T-helper 22 cell (primary cell): ENCODE results near the gene BSND.
"Not testable (repeated sequence)": the region's sequence is repeated elsewhere in the genome, so short reads cannot be mapped to it uniquely, and the experiment has no call there.

ENCODE experiments used
- DNase-seq: peaks from one replicate; pipeline ENCODE4 v3.0.0-alpha.2; 2020; ENCODE audit warnings: low read depth

The BSND gene

GRCh38 chr1:55015731-55016620, 17.2 kb downstream of the BSND start:
- DNase-seq: no peak

- DNase-seq: no peak
Observed at GRCh38 chr1:55018395-55018794, 19.7 kb downstream of the BSND start.

- DNase-seq: peak; percentile 23
Observed at GRCh38 chr1:55021942-55022546, 23.3 kb downstream of the BSND start.

- not testable (repeated sequence) for DNase-seq
Observed at GRCh38 chr1:55024163-55024562, 25.4 kb downstream of the BSND start.

GRCh38 chr1:55026682-55027081, 27.9 kb downstream of the BSND start:
- not testable (repeated sequence) for DNase-seq

- DNase-seq: not testable (repeated sequence)
Observed at GRCh38 chr1:55031098-55031497, 32.4 kb downstream of the BSND start.

- no peak for DNase-seq
Observed at GRCh38 chr1:55033265-55033614, 34.5 kb downstream of the BSND start.

GRCh38 chr1:55034476-55035133, 35.9 kb downstream of the BSND start:
- no peak for DNase-seq

GRCh38 chr1:55035904-55036303, 37.2 kb downstream of the BSND start:
- DNase-seq: no peak

- DNase-seq: no peak
Observed at GRCh38 chr1:55037733-55038551, 39.2 kb downstream of the BSND start.

- no peak for DNase-seq
Observed at GRCh38 chr1:55038552-55038838, 39.8 kb downstream of the BSND start.

- DNase-seq: no peak
Observed at GRCh38 chr1:55038974-55039341, 40.2 kb downstream of the BSND start.

- no peak for DNase-seq
Observed at GRCh38 chr1:55039342-55040082, 40.8 kb downstream of the BSND start, which contains the start of gene PCSK9. TSS of gene PCSK9 (plus strand) at chr1:55039548. CDS start at chr1:55039838, 290 bp downstream.

GRCh38 chr1:55040083-55040932, 41.6 kb downstream of the BSND start:
- DNase-seq: no peak

- no peak for DNase-seq
Observed at GRCh38 chr1:55040933-55041494, 42.3 kb downstream of the BSND start.

- DNase-seq: no peak
Observed at GRCh38 chr1:55041613-55042012, 42.9 kb downstream of the BSND start.

GRCh38 chr1:55043011-55043410, 44.3 kb downstream of the BSND start:
- no peak for DNase-seq

GRCh38 chr1:55043726-55044125, 45.0 kb downstream of the BSND start:
- no peak for DNase-seq

GRCh38 chr1:55044617-55045397, 46.1 kb downstream of the BSND start:
- no peak for DNase-seq

- no peak for DNase-seq
Observed at GRCh38 chr1:55045430-55045829, 46.7 kb downstream of the BSND start.
